Stimulated activated CD4-positive, alpha-beta T cell treated with anti-CD3 and anti-CD28 coated beads, Interleukin-4, amount 100 ng/mL, for 24 hours (primary cell): ENCODE results near the gene THAP11.

Source experiments
- DNase-seq: peaks from one replicate; pipeline ENCODE4 v3.0.0-alpha.2; 2020

Gene THAP11

DNA sequence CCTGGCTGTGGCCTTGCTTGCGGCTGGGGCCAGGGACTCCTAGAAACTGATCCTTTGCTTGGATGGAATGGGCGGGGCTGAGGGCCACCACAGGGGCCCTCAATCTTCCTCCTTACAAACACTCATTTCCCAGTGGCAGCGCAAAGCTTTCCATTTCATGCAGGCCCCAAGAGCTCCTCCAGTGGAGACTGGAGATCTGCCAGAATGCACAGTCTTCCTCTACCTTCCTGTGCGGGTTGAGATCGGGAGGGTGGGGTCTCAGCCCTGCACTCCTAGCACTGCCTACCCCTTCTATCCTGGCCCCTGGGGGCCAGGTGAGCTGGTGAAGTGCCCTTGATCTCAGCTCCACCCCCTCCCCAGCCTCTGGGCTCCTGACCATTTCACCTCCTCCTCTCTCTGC lies 44.3 kb downstream of the THAP11 start:
- DNase-seq, result no peak

DNA sequence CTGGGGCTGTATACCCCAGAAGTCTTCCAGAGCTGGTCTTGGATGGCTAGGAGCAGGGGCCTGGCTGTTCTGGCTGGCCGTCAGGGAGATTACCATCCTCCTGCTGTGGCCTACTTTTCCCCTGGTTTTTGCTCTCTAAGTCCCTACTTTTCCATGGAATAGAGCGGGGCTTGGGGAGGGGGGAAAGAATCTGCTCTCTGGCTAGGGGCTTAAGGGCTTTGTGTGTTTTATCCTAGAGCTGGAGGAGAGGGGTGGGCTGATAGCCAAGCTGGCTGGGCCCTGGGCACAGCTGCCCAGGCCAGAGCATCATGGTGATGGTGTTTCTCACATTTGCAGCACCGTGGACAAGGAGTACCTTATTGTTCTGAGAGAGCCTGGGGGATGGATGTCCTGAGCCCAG lies 46.2 kb downstream of the THAP11 start:
- no peak for DNase-seq

DNA sequence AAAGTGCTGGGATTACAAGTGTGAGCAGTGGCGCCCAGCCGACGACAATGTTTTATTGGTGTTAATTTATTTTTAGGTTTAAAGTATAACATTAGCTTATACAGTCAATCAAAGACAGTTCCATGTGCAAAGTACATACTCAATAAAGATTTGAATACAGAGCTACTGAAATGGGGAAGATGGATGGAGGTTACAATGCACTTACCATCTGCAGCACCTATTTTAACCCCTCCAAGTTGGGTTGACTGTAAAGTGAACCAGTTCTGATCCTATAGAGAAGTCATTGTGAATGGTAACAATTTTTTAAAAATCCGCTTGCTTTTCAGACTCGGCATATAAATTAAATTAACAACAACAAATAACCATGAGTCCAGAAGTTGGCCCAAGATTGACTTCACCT lies 50.3 kb downstream of the THAP11 start:
- no peak for DNase-seq

DNA sequence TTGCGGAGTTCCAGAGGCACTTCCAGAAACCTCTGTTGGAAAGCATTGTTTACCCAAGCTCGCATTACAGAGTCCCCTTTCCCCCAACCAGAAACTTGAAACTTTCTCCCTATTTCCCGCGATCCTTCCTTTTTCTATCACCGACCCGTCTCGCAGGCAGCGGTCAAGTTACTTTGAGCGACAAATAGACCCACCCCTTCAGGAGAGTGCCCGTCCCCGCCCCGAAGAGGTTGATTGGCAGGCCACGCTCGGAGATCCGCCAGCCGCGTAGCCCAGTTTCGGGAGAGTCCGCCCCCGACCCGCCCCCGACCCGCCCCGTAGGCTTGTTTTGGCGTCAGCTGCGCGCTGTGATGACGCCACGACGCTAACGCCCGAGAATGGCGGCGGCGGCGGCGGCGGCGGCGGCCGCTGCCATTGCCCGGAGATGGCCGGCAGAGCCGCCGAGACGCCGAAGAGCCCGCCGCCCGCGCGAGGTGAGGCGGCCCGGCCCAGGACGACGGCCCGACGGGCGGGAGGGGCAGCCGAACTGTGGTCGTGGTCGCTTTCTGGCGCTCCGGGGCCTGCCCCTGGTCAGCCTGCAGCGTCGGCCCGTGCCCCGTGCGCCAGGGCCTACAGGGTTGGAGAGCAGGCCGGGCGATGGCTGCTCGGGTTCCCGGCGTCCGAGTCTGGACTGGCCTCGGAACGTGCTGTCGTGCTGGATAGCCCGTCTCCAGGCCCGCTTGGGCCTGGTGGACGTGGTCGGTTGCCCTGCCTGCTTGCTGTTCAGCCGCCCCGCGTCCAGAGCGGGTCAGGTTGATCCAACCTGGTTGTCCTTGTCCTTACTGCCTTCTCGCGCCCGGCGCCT lies 51.0 kb downstream of the THAP11 start, which contains the start of gene PSKH1:
Gene PSKH1, plus strand, starts transcription at position 356 of the 844 bp plus-strand sequence. CDS start 15,496 bp downstream, outside the sequence.
- peak; percentile 96 for DNase-seq
